Smooth muscle cell (in vitro differentiated cells): ENCODE results near the gene RND1. TPM values are rescaled to one million over a fixed set of nuclear protein-coding genes. Genes with fewer than 3 reads are reported as not detected.

ENCODE experiments used
- DNase-seq: peaks from one replicate; lab custom pipeline; 2025; ENCODE audit not compliant: unreplicated experiment; lab: John Stamatoyannopoulos, UW
- H2AFZ ChIP-seq: fragments of 200-600 bp; sonication (generic); 2 replicates; pipeline ENCODE4 v1.6.0; 2016; ENCODE audit warnings: antibody characterized with exemption, low read depth, mild to moderate bottlenecking
- H3F3A ChIP-seq: fragments of 200-600 bp; sonication (generic); 2 replicates; pipeline ENCODE4 v1.6.0; 2017; ENCODE audit warnings: antibody characterized with exemption, low read depth
- H3K27ac ChIP-seq: fragments of 200-600 bp; sonication (generic); 2 replicates; pipeline ENCODE4 v1.5.1; 2016; ENCODE audit warnings: low read depth, mild to moderate bottlenecking
- H3K27me3 ChIP-seq: fragments of 200-600 bp; sonication (generic); 2 replicates; pipeline ENCODE4 v1.6.1; 2016; ENCODE audit warnings: low read depth, mild to moderate bottlenecking
- H3K36me3 ChIP-seq: fragments of 200-600 bp; sonication (generic); 2 replicates; pipeline ENCODE4 v1.5.1; 2016; ENCODE audit warnings: low read depth
- H3K4me1 ChIP-seq: fragments of 200-600 bp; sonication (generic); 2 replicates; pipeline ENCODE4 v1.5.1; 2016; ENCODE audit warnings: low read depth
- H3K4me2 ChIP-seq: fragments of 200-600 bp; sonication (generic); 2 replicates; pipeline ENCODE4 v1.6.0; 2016; ENCODE audit warnings: mild to moderate bottlenecking
- H3K4me3 ChIP-seq: fragments of 200-600 bp; sonication (generic); 2 replicates; pipeline ENCODE4 v1.5.1; 2016; ENCODE audit warnings: mild to moderate bottlenecking
- H3K79me2 ChIP-seq: fragments of 200-600 bp; sonication (generic); 2 replicates; pipeline ENCODE4 v1.6.0; 2016; ENCODE audit warnings: low read depth, mild to moderate bottlenecking
- H3K9ac ChIP-seq: fragments of 200-600 bp; sonication (generic); 2 replicates; pipeline ENCODE4 v1.6.0; 2016; ENCODE audit warnings: low read depth
- H3K9me3 ChIP-seq: fragments of 200-600 bp; sonication (generic); replicated peaks from 2 replicates; pipeline ENCODE4 v1.5.1; 2016; ENCODE audit warnings: low read depth
- H4K20me1 ChIP-seq: fragments of 200-600 bp; sonication (generic); 2 replicates; pipeline ENCODE4 v1.6.0; 2016; ENCODE audit warnings: low read depth
- WGBS: methylation state at CpG from one replicate; pipeline ENCODE4 v1.1.7; 2016; ENCODE audit warnings: low lambda C conversion rate; 5-methylcytosine and 5-hydroxymethylcytosine counted together
- polyA plus RNA-seq: library from polyadenylated mRNA; unstranded; fragments of >200 nt; fragmentation: Nextera tagmentation; extraction: Ambion mirVana; gene quantifications from 2 replicates; pipeline ENCODE4 v1.2.1, GENCODE V29; 2016
- total RNA-seq: library from RNA; depleted of rRNA; stranded (reverse); fragments of >200 nt; gene quantifications from 2 replicates; pipeline ENCODE4 v1.2.3, GENCODE V29; 2014
- TF ChIP-seq, protein P1 (sequence below): fragments of 200-600 bp; sonication (generic); IDR thresholded peaks from 2 replicates; pipeline ENCODE4 v1.5.1; 2017; ENCODE audit warnings: borderline replicate concordance, mild to moderate bottlenecking, antibody characterized with exemption; ENCODE audit not compliant: insufficient read depth, poor library complexity, severe bottlenecking

The RND1 gene
- total and polyA plus RNA-seq, 2 experiments from 2014 or later = 0.13 to 0.50 TPM

DNA sequence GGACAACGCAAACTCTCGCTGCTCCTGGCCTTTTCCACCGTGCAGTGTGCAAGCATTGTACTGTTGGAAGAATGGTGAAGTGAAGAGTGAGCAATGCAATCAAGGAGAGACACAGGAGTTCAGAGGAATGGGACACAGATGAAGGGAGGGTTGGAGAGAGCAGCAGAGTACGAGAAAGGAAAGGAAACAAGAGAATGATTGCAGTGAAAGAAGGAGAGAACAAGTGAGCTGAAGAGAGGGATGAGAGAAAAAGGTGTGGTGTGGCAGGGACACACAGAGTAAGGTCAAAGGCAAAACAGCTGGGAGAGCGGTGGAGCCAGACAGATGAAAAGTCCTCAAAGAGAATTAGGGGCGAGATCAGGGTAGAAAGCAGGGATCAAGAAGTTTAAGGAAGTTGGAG, 34.4 kb downstream of the RND1 start:
- Histone ChIP-seq H3K27me3 (no peaks in the 10 kb centered on the region), H3K9ac (no peak overlapping the region), H3K4me2 (no peak overlapping the region), H3K36me3 (peaks cover 17% of the 10 kb centered on the region), H3K4me1 (no peaks in the 10 kb centered on the region), H3K79me2 (no peaks in the 10 kb centered on the region), H3K27ac (no peak overlapping the region), H3K9me3 (no peaks in the 10 kb centered on the region), H4K20me1 (peaks cover 15% of the 10 kb centered on the region), H3K4me3 (no peak overlapping the region), H2AFZ (no peak overlapping the region), H3F3A (no peaks in the 10 kb centered on the region)
- over 99% methylated on average over 6 of the region's 6 CpGs for WGBS
- no peak for DNase-seq
- TF ChIP-seq, protein P1, sequence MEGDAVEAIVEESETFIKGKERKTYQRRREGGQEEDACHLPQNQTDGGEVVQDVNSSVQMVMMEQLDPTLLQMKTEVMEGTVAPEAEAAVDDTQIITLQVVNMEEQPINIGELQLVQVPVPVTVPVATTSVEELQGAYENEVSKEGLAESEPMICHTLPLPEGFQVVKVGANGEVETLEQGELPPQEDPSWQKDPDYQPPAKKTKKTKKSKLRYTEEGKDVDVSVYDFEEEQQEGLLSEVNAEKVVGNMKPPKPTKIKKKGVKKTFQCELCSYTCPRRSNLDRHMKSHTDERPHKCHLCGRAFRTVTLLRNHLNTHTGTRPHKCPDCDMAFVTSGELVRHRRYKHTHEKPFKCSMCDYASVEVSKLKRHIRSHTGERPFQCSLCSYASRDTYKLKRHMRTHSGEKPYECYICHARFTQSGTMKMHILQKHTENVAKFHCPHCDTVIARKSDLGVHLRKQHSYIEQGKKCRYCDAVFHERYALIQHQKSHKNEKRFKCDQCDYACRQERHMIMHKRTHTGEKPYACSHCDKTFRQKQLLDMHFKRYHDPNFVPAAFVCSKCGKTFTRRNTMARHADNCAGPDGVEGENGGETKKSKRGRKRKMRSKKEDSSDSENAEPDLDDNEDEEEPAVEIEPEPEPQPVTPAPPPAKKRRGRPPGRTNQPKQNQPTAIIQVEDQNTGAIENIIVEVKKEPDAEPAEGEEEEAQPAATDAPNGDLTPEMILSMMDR = no peak

DNA sequence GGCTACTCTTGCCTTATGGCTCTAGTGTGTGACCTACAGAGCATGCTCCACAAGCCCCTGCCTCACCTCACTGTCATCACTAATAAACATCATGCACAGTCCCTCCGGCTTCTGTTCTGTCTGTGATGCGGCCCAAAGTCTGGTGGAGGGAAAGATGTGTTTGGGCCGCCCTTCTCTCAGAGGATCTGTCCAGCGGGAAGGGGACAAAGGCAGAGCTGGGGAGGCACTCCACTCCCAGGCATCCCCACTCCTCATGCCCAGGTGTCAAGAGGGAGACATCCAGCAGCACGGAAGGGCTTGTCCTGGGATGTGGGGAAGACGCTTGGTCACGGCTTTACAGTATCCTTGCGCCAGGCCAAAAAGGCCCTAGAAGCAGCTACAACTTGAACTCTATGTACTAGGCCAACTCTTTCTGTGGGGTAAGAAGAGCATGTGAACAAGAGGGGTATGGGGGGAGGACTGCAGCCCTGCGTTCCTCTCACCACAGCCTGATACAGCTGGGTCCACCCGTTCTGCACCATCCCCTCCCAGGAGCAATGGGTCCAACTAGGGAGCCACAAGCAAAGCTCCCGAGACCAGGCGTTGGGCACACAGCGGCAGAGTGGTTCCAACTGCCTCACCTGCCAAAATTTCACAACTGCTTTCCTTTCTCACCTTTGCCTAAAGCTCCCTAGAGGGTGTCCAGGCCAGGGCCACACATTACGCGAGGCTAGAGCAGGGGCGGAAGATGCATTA, 36.7 kb downstream of the RND1 start:
- Histone ChIP-seq H3K4me3 (no peak overlapping the region), H3K36me3 (peaks cover 7% of the 10 kb centered on the region), H3K27ac (no peak overlapping the region), H3K9ac (no peak overlapping the region), H3F3A (no peaks in the 10 kb centered on the region), H3K79me2 (no peaks in the 10 kb centered on the region), H4K20me1 (peaks cover 15% of the 10 kb centered on the region), H3K4me2 (no peak overlapping the region), H2AFZ (no peak overlapping the region), H3K27me3 (no peaks in the 10 kb centered on the region), H3K9me3 (no peaks in the 10 kb centered on the region), H3K4me1 (no peaks in the 10 kb centered on the region)
- 97% methylated on average over 16 of the region's 16 CpGs for WGBS
- no peak for DNase-seq
- TF ChIP-seq, protein P1 = no peak

DNA sequence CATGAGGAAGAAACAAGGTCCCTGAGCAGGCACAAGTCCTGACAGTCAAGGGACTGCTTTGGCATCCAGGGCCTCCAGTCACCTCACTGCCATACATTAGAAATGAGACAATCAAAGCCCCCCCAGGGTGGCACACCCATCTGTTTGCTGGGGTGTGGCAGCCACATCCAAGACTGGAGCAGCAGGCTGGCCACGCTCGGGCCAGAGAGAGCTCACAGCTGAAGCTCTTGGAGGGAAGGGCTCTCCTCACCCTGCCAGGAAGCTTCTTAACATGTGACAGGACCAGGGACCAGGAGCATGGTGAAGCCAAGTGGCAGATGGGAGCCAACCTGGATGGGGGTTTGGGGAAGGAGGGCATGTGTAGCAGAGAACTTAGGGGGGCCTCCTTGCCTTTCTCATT, 37.4 kb downstream of the RND1 start:
- no peak overlapping the region for H2AFZ ChIP-seq
- H3K4me2 ChIP-seq = no peak overlapping the region
- peaks cover 15% of the 10 kb centered on the region for H4K20me1 ChIP-seq
- H3K4me1 ChIP-seq = no peaks in the 10 kb centered on the region
- H3K79me2 ChIP-seq = no peaks in the 10 kb centered on the region
- no peak overlapping the region for H3K4me3 ChIP-seq
- DNase-seq = no peak
- peaks cover under 1% of the 10 kb centered on the region for H3K36me3 ChIP-seq
- TF ChIP-seq, protein P1 = no peak
- 94% methylated on average over 2 of the region's 2 CpGs for WGBS
- no peaks in the 10 kb centered on the region for H3K27me3 ChIP-seq
- no peaks in the 10 kb centered on the region for H3F3A ChIP-seq
- no peaks in the 10 kb centered on the region for H3K9me3 ChIP-seq
- H3K9ac ChIP-seq = no peak overlapping the region
- H3K27ac ChIP-seq = no peak overlapping the region
